Skin epidermis (tissue), 12 donors: ENCODE results near the gene WNT11.

ENCODE experiments used
- H3K27ac ChIP-seq, 21 experiments: fragments of 200-600 bp; sonication (generic) in 11 of 21; one replicate each; pipeline ENCODE4 v1.5.0; 2020; ENCODE audit warnings: mild to moderate bottlenecking in 3 of 21, inconsistent platforms in 2 of 21, moderate library complexity in 2 of 21
- H3K4me3 ChIP-seq, 7 experiments: fragments of 200-600 bp; sonication (generic) in 2 of 7; one replicate each; pipeline ENCODE4 v1.5.0; 2020; ENCODE audit warnings: inconsistent platforms in 2 of 7, mild to moderate bottlenecking in 2 of 7, moderate library complexity in 1 of 7

Gene WNT11

GRCh38 chr11:76147106-76147740, 59.1 kb downstream of the WNT11 start:
- H3K27ac ChIP-seq = no peak overlapping the region
- H3K4me3 ChIP-seq = no peak overlapping the region

DNA sequence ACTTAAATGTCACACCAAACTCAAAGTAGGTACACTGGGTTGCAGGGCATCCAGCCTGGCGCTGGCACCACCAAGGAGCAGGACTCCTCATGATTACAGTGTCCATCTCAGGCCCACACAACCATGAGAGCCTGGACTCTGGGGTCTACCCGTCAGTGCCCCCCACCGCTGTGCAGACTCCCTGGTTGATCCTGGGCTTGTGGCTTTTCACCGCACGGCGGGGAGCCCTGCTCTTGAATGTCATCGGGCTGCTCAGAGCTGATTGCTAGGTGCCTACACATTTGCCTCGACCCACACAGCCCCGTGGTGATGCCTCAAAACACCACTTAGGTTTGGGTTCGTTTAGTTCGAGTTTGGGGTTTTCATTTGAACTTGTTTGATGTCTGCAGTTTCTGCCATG, 63.0 kb downstream of the WNT11 start:
- Histone ChIP-seq H3K4me3 (no peak overlapping the region), H3K27ac (no peak overlapping the region)

GRCh38 chr11:76141901-76142588, 64.3 kb downstream of the WNT11 start:
- H3K4me3 ChIP-seq = no peak overlapping the region
- H3K27ac ChIP-seq = no peak overlapping the region

DNA sequence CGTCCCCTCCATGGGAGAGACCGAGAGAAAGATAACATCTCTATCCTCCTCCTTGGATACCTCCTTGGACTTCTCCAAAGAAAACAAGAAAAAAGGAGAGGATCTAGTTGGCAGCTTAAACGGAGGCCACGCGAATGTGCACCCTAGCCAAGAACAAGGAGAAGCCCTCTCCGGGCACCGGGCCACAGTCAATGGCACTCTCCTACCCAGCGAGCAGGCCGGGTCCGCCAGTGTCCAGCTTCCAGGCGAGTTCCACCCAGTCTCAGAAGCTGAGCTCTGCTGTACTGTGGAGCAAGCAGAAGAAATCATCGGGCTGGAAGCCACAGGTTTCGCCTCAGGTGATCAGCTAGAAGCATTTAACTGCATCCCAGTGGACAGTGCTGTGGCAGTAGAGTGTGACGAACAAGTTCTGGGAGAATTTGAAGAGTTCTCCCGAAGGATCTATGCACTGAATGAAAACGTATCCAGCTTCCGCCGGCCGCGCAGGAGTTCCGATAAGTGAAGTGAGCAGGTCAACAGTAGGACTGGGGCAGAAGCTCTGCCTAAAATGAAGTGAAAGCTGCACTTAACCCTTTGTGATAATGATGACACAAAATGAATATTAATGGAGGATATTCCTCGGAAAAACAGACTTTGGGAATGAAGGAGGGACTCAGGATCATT, 65.3 kb downstream of the WNT11 start:
- Histone ChIP-seq H3K27ac (no peak overlapping the region), H3K4me3 (no peak overlapping the region)

GRCh38 chr11:76139314-76139713, 67.0 kb downstream of the WNT11 start:
- H3K4me3 ChIP-seq = no peak overlapping the region

More at GRCh38 chr11:76139314-76139713, 67.0 kb downstream of the WNT11 start:
- H3K27ac ChIP-seq = peak overlapping the region in 1 of 21 experiments; percentile 3
